WTC11 (cell line): ENCODE results near the gene DIP2A.

Source experiments
- ATF3 ChIP-seq: sonication (generic); formaldehyde crosslinking; conservative IDR thresholded peaks from 2 replicates; pipeline ENCODE4 v1.8.1; 2022; ENCODE audit warnings: mild to moderate bottlenecking, missing genetic modification reagents
- ATF6 ChIP-seq: sonication (generic); formaldehyde crosslinking; IDR thresholded peaks from 2 replicates; pipeline ENCODE4 v1.8.1; 2023; ENCODE audit warnings: mild to moderate bottlenecking, missing genetic modification reagents
- CBFB ChIP-seq: sonication (generic); formaldehyde crosslinking; IDR thresholded peaks from 2 replicates; pipeline ENCODE4 v1.8.1; 2022; ENCODE audit warnings: mild to moderate bottlenecking, low read depth, missing genetic modification reagents
- CTCF ChIP-seq: fragments of 200-600 bp; IDR thresholded peaks from 2 replicates; pipeline ENCODE4 v1.8.0; 2022; ENCODE audit warnings: antibody characterized with exemption
- ELF4 ChIP-seq: sonication (generic); formaldehyde crosslinking; IDR thresholded peaks from 2 replicates; pipeline ENCODE4 v1.8.1; 2022; ENCODE audit warnings: low read depth, mild to moderate bottlenecking, moderate library complexity, missing genetic modification reagents
- ERG ChIP-seq: fragments of 250-450 bp; sonication (Bioruptor Pico); IDR thresholded peaks from 2 replicates; pipeline ENCODE4 v1.8.0; 2021; ENCODE audit warnings: mild to moderate bottlenecking
- GABPB1 ChIP-seq: sonication (generic); formaldehyde crosslinking; IDR thresholded peaks from 2 replicates; pipeline ENCODE4 v1.8.1; 2023; ENCODE audit warnings: mild to moderate bottlenecking, missing genetic modification reagents
- GTF2I ChIP-seq: fragments of 250-450 bp; sonication (Bioruptor Pico); conservative IDR thresholded peaks from 2 replicates; pipeline ENCODE4 v1.4.0; 2021; ENCODE audit warnings: mild to moderate bottlenecking
- SMAD4 ChIP-seq: sonication (generic); formaldehyde crosslinking; IDR thresholded peaks from 2 replicates; pipeline ENCODE4 v1.8.0; 2022; ENCODE audit warnings: mild to moderate bottlenecking, missing genetic modification reagents
- ZNF138 ChIP-seq: sonication (generic); formaldehyde crosslinking; conservative IDR thresholded peaks from 2 replicates; pipeline ENCODE4 v1.8.1; 2022; ENCODE audit warnings: mild to moderate bottlenecking, moderate library complexity, missing genetic modification reagents
- TF ChIP-seq, protein P1 (sequence below): sonication (generic); formaldehyde crosslinking; IDR thresholded peaks from 2 replicates; pipeline ENCODE4 v1.8.0; 2022; ENCODE audit warnings: mild to moderate bottlenecking, missing genetic modification reagents
- TF ChIP-seq, protein P2 (sequence below): sonication (generic); formaldehyde crosslinking; IDR thresholded peaks from 2 replicates; pipeline ENCODE4 v1.8.0; 2022; ENCODE audit warnings: mild to moderate bottlenecking, missing genetic modification reagents
- TF ChIP-seq, protein P3 (sequence below): sonication (generic); formaldehyde crosslinking; IDR thresholded peaks from 2 replicates; pipeline ENCODE4 v1.8.1; 2022; ENCODE audit warnings: low read depth, missing genetic modification reagents, borderline replicate concordance

DNA sequence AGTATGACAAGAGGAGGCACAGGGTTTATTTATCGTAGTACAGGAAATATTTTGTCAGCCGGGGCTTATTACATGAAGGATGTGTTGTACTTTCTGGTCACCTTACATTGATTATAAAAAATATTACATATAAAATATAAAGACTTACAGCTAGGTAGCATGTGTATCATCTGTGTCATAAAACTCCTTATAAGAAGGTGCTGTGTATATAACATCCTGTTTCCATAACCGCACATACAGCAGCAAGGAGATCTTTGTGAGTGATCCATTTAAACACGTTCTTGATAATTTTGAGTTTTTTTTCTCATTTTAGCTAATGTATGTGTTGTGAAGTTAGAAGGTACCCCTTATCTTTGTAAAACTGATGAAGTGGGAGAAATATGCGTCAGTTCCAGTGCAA, 86.1 kb downstream of the DIP2A start:
- no peak for TF ChIP-seq ELF4 (CRISPR knock-in tag)
- no peak for TF ChIP-seq CTCF
- no peak for TF ChIP-seq SMAD4 (CRISPR knock-in tag)
- TF ChIP-seq, protein P1, sequence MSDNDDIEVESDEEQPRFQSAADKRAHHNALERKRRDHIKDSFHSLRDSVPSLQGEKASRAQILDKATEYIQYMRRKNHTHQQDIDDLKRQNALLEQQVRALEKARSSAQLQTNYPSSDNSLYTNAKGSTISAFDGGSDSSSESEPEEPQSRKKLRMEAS = no peak
- no peak for TF ChIP-seq ATF6 (CRISPR knock-in tag)
- TF ChIP-seq GABPB1 (CRISPR knock-in tag) = no peak
- TF ChIP-seq ZNF138 = no peak
- TF ChIP-seq ATF3 (CRISPR knock-in tag) = no peak
- TF ChIP-seq, protein P2, sequence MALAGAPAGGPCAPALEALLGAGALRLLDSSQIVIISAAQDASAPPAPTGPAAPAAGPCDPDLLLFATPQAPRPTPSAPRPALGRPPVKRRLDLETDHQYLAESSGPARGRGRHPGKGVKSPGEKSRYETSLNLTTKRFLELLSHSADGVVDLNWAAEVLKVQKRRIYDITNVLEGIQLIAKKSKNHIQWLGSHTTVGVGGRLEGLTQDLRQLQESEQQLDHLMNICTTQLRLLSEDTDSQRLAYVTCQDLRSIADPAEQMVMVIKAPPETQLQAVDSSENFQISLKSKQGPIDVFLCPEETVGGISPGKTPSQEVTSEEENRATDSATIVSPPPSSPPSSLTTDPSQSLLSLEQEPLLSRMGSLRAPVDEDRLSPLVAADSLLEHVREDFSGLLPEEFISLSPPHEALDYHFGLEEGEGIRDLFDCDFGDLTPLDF (CRISPR knock-in tag) = no peak
- no peak for TF ChIP-seq CBFB (CRISPR knock-in tag)
- TF ChIP-seq, protein P3, sequence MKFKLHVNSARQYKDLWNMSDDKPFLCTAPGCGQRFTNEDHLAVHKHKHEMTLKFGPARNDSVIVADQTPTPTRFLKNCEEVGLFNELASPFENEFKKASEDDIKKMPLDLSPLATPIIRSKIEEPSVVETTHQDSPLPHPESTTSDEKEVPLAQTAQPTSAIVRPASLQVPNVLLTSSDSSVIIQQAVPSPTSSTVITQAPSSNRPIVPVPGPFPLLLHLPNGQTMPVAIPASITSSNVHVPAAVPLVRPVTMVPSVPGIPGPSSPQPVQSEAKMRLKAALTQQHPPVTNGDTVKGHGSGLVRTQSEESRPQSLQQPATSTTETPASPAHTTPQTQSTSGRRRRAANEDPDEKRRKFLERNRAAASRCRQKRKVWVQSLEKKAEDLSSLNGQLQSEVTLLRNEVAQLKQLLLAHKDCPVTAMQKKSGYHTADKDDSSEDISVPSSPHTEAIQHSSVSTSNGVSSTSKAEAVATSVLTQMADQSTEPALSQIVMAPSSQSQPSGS = no peak
- TF ChIP-seq ERG (CRISPR knock-in tag) = no peak
- TF ChIP-seq GTF2I = no peak
